H1 (cell line): ENCODE data around the gene RASSF3. TPM values are rescaled to one million over a fixed set of nuclear protein-coding genes. Genes with fewer than 3 reads are reported as not detected.

ENCODE experiments used
- CBX8 ChIP-seq: fragments of 300-800, 300-1000 bp; sonication (generic); IDR thresholded peaks from 2 replicates; pipeline ENCODE4 v1.7.1; 2016; ENCODE audit warnings: low read depth, low read length, borderline replicate concordance
- TAF7 ChIP-seq: optimal IDR thresholded peaks from 2 replicates; pipeline ENCODE3; 2011; ENCODE audit warnings: low read depth, mild to moderate bottlenecking, inconsistent platforms, low read length, moderate library complexity, borderline replicate concordance
- polyA plus RNA-seq, 7 experiments: library from polyadenylated mRNA; depleted of rRNA in 3 of 7; stranded (reverse) in 5 of 7; unstranded in 2 of 7; fragments of >200 nt in 5 of 7; fragments of 200-250 nt in 2 of 7; gene quantifications; 1 replicate in 5 of 7; 2 replicates in 1 of 7; 4 replicates in 1 of 7; pipeline versions ENCODE4 v1.2.1 to v1.2.3, GENCODE V29; 2011 to 2013; ENCODE audit warnings: missing spikeins in 2 of 7, mixed read lengths in 2 of 7
- total RNA-seq: library from RNA; stranded (reverse); fragmentation: NEBNext Ultra II Directional; extraction: Animal tissue kit (Norgen Biotek cat#: 25700); gene quantifications from 2 replicates; pipeline ENCODE4 v1.2.1, GENCODE V29; 2021

The RASSF3 gene
- total and polyA plus RNA-seq, 2 of the 8 experiments (the other 6 are each of a cell fraction or from before 2014, with no cell fraction given): 19.1 to 64.3 TPM

DNA sequence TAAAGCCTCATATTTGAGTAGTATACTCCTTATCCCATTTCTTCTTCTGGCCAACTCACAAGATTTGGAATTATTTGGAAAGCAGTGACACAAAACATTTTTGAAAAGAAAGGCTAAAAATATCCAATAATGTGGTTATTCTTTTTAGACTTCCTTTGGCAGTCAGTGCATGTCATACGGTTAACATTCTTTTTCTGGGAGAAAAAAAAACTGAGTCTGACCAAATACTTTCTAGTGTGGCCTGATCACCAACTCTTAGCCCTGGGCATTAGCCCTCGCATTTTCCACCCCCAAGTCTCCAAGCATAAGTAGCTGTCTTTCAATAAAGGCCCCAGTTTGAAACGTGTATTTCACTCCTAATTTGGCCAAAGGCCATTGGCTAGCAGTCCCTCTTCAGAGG is 5.9 kb downstream of the RASSF3 start (continued):
- no peak for TF ChIP-seq CBX8
- TF ChIP-seq TAF7: no peak
